Measurements from ENCODE around the gene AURKAIP1.

Gene AURKAIP1

GRCh38 chr1:1365875-1366698, 8.9 kb downstream of the AURKAIP1 start:
- no peak overlapping the region for H2BK15ac ChIP-seq (ENCODE audit: low read depth, poor library complexity, severe bottlenecking)
- H3K4me1 ChIP-seq (ENCODE audit: control insufficient read depth, insufficient read depth, low read depth, low read length): peaks cover 13% of the 10 kb centered on the region
- DNase-seq: no peak
- peak overlapping the region in 1 of 2 experiments; percentile 93 for H2BK12ac ChIP-seq (ENCODE audit: low read length in 2 of 2)
- H2BK120ac ChIP-seq (ENCODE audit: low read depth, low read length): no peak overlapping the region
- H4K91ac ChIP-seq (ENCODE audit: low read length): peak overlapping the region; percentile 66
- H3K4ac ChIP-seq (ENCODE audit: low read depth in 1 of 2, low read length in 2 of 2): no peak overlapping the region
- H3K18ac ChIP-seq (ENCODE audit: low read depth in 1 of 2, low read length in 2 of 2): no peak overlapping the region
- H2AFZ ChIP-seq (ENCODE audit: low read depth, low read length): no peak overlapping the region
- 84% methylated on average over 10 of the region's 10 CpGs for WGBS
- no peak overlapping the region for H3K23ac ChIP-seq (ENCODE audit: low read length in 2 of 2)
- H3K4me2 ChIP-seq (ENCODE audit: low read length, poor library complexity, severe bottlenecking): no peak overlapping the region
- H2AK5ac ChIP-seq (ENCODE audit: low read length, severe bottlenecking): no peak overlapping the region
- no peak overlapping the region for H3K14ac ChIP-seq (ENCODE audit: low read length in 2 of 2)
- no peak overlapping the region for H3K9ac ChIP-seq (ENCODE audit: low read length)
- H3K9me3 ChIP-seq (ENCODE audit: control insufficient read depth, low read length): no peaks in the 10 kb centered on the region
- no peak overlapping the region for H3K27ac ChIP-seq (ENCODE audit: low read length, poor library complexity, severe bottlenecking)
- no peaks in the 10 kb centered on the region for H3K27me3 ChIP-seq (ENCODE audit: control insufficient read depth in 1 of 2, insufficient read depth in 1 of 2, low read length in 2 of 2)
- no peak overlapping the region for H3K4me3 ChIP-seq (ENCODE audit: insufficient read depth in 1 of 2, low read depth in 1 of 2, low read length in 2 of 2)
- H3K79me1 ChIP-seq (replicated peaks; ENCODE audit: low read length, poor library complexity, severe bottlenecking): peaks cover 1% of the 10 kb centered on the region
- H4K8ac ChIP-seq (ENCODE audit: low read length): no peak overlapping the region
- no peak overlapping the region for H2BK5ac ChIP-seq (ENCODE audit: low read depth, low read length, poor library complexity, severe bottlenecking)
- H3K36me3 ChIP-seq (ENCODE audit: control insufficient read depth in 1 of 2, insufficient read depth in 2 of 2, low read depth in 1 of 2, low read length in 2 of 2): peaks cover 0 to 6% of the 10 kb centered on the region in 2 experiments

- Histone ChIP-seq H4K8ac (ENCODE audit: low read length) (no peak overlapping the region), H3K79me1 (replicated peaks; ENCODE audit: low read length, poor library complexity, severe bottlenecking) (no peaks in the 10 kb centered on the region), H2AK5ac (ENCODE audit: low read length, severe bottlenecking) (no peak overlapping the region), H3K4me2 (ENCODE audit: low read length, poor library complexity, severe bottlenecking) (no peak overlapping the region), H3K18ac (ENCODE audit: low read depth in 1 of 2, low read length in 2 of 2) (no peak overlapping the region), H2AFZ (ENCODE audit: low read depth, low read length) (no peak overlapping the region), H2BK12ac (ENCODE audit: low read length in 2 of 2) (no peak overlapping the region), H2BK15ac (ENCODE audit: low read depth, poor library complexity, severe bottlenecking) (peak overlapping the region; percentile 73), H3K27me3 (ENCODE audit: control insufficient read depth in 1 of 2, insufficient read depth in 1 of 2, low read length in 2 of 2) (no peaks in the 10 kb centered on the region), H3K4ac (ENCODE audit: low read depth in 1 of 2, low read length in 2 of 2) (no peak overlapping the region), H2BK120ac (ENCODE audit: low read depth, low read length) (no peak overlapping the region), H3K9me3 (ENCODE audit: control insufficient read depth, low read length) (no peaks in the 10 kb centered on the region), H2BK5ac (ENCODE audit: low read depth, low read length, poor library complexity, severe bottlenecking) (no peak overlapping the region), H3K23ac (ENCODE audit: low read length in 2 of 2) (no peak overlapping the region), H3K36me3 (ENCODE audit: control insufficient read depth in 1 of 2, insufficient read depth in 2 of 2, low read depth in 1 of 2, low read length in 2 of 2) (no peaks in the 10 kb centered on the region), H3K14ac (ENCODE audit: low read length in 2 of 2) (no peak overlapping the region), H4K91ac (ENCODE audit: low read length) (no peak overlapping the region), H3K4me1 (ENCODE audit: control insufficient read depth, insufficient read depth, low read depth, low read length) (peaks cover 26% of the 10 kb centered on the region), H3K4me3 (ENCODE audit: insufficient read depth in 1 of 2, low read depth in 1 of 2, low read length in 2 of 2) (no peak overlapping the region), H3K27ac (ENCODE audit: low read length, poor library complexity, severe bottlenecking) (no peak overlapping the region), H3K9ac (ENCODE audit: low read length) (no peak overlapping the region)
- DNase-seq: no peak
- 87% methylated on average over 12 of the region's 14 CpGs for WGBS
Observed at GRCh38 chr1:1364266-1364665, 10.7 kb downstream of the AURKAIP1 start.

GRCh38 chr1:1361982-1362423, 13.0 kb downstream of the AURKAIP1 start:
- Histone ChIP-seq H4K8ac (ENCODE audit: low read length) (peak overlapping the region; percentile 79), H2AK5ac (ENCODE audit: low read length, severe bottlenecking) (no peak overlapping the region), H3K27me3 (ENCODE audit: control insufficient read depth in 1 of 2, insufficient read depth in 1 of 2, low read length in 2 of 2) (no peaks in the 10 kb centered on the region), H4K91ac (ENCODE audit: low read length) (no peak overlapping the region), H3K4me1 (ENCODE audit: control insufficient read depth, insufficient read depth, low read depth, low read length) (peaks cover 37% of the 10 kb centered on the region), H3K23ac (ENCODE audit: low read length in 2 of 2) (no peak overlapping the region), H3K9ac (ENCODE audit: low read length) (peak overlapping the region; percentile 91), H3K4me2 (ENCODE audit: low read length, poor library complexity, severe bottlenecking) (no peak overlapping the region), H3K4ac (ENCODE audit: low read depth in 1 of 2, low read length in 2 of 2) (peak overlapping the region in 1 of 2 experiments; percentile 54), H3K79me1 (replicated peaks; ENCODE audit: low read length, poor library complexity, severe bottlenecking) (no peaks in the 10 kb centered on the region), H3K14ac (ENCODE audit: low read length in 2 of 2) (no peak overlapping the region), H3K36me3 (ENCODE audit: control insufficient read depth in 1 of 2, insufficient read depth in 2 of 2, low read depth in 1 of 2, low read length in 2 of 2) (no peaks in the 10 kb centered on the region), H2BK12ac (ENCODE audit: low read length in 2 of 2) (no peak overlapping the region), H2BK5ac (ENCODE audit: low read depth, low read length, poor library complexity, severe bottlenecking) (no peak overlapping the region), H2BK120ac (ENCODE audit: low read depth, low read length) (peak overlapping the region; percentile 83), H3K27ac (ENCODE audit: low read length, poor library complexity, severe bottlenecking) (peak overlapping the region; percentile 64), H2AFZ (ENCODE audit: low read depth, low read length) (no peak overlapping the region), H3K4me3 (ENCODE audit: insufficient read depth in 1 of 2, low read depth in 1 of 2, low read length in 2 of 2) (peak overlapping the region in 1 of 2 experiments; percentile 62), H2BK15ac (ENCODE audit: low read depth, poor library complexity, severe bottlenecking) (peak overlapping the region; percentile 71), H3K9me3 (ENCODE audit: control insufficient read depth, low read length) (no peaks in the 10 kb centered on the region), H3K18ac (ENCODE audit: low read depth in 1 of 2, low read length in 2 of 2) (peak overlapping the region in 1 of 2 experiments; percentile 74)
- 21% methylated on average over 11 of the region's 13 CpGs for WGBS
- peak; percentile 93 for DNase-seq

DNA sequence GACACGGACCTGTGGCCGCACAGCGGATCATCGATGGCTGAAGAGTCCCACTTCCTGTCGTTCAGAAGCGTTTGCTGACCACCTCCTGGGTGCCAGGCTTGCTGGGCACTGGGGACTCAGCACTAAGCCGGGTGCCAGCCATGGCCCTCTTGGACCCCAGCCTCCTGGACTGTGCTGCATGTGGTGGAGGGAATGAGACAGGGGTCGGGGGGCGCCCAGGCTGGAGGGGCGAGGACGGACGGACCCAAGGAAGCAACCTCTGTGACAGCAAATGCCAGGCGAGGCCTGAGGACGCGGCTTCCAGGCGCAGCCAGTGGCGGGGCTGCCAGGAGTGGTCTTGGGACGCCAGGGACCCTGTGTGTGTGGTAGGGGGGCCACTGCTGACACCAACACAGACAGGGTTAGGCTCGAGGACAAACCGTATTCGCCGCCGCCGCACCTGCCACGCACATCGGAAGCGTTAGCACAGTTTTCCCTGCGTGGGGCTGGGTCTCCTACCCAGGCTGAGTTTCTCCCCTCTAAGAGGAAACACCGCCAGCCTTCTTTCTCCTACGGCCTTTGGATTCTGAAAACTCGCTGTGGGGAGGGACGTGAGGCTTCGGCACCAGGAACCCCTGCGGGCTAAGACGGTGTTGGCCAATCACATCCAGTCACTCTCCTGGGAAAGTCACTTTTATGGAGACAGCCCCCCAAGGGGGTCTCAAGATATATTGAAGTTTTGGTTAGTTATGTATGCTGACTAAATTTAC, 13.6 kb downstream of the AURKAIP1 start:
- Histone ChIP-seq H3K27me3 (ENCODE audit: control insufficient read depth in 1 of 2, insufficient read depth in 1 of 2, low read length in 2 of 2) (no peaks in the 10 kb centered on the region), H2AK5ac (ENCODE audit: low read length, severe bottlenecking) (peak overlapping the region; percentile 89), H3K9ac (ENCODE audit: low read length) (peak overlapping the region; percentile 91), H2BK12ac (ENCODE audit: low read length in 2 of 2) (peak overlapping the region; percentile 68 to 93), H3K4me1 (ENCODE audit: control insufficient read depth, insufficient read depth, low read depth, low read length) (peaks cover 43% of the 10 kb centered on the region), H3K14ac (ENCODE audit: low read length in 2 of 2) (peak overlapping the region in 1 of 2 experiments; percentile 64), H2BK15ac (ENCODE audit: low read depth, poor library complexity, severe bottlenecking) (peak overlapping the region; percentile 93), H2BK5ac (ENCODE audit: low read depth, low read length, poor library complexity, severe bottlenecking) (peak overlapping the region; percentile 8), H2BK120ac (ENCODE audit: low read depth, low read length) (peak overlapping the region; percentile 83), H2AFZ (ENCODE audit: low read depth, low read length) (no peak overlapping the region), H3K36me3 (ENCODE audit: control insufficient read depth in 1 of 2, insufficient read depth in 2 of 2, low read depth in 1 of 2, low read length in 2 of 2) (peaks cover 0 to 3% of the 10 kb centered on the region in 2 experiments), H3K18ac (ENCODE audit: low read depth in 1 of 2, low read length in 2 of 2) (peak overlapping the region; percentile 63 to 74), H3K79me1 (replicated peaks; ENCODE audit: low read length, poor library complexity, severe bottlenecking) (no peaks in the 10 kb centered on the region), H3K9me3 (ENCODE audit: control insufficient read depth, low read length) (no peaks in the 10 kb centered on the region), H4K91ac (ENCODE audit: low read length) (peak overlapping the region; percentile 99), H4K8ac (ENCODE audit: low read length) (peak overlapping the region; percentile 69), H3K4ac (ENCODE audit: low read depth in 1 of 2, low read length in 2 of 2) (peak overlapping the region; percentile 5 to 61), H3K23ac (ENCODE audit: low read length in 2 of 2) (no peak overlapping the region), H3K4me2 (ENCODE audit: low read length, poor library complexity, severe bottlenecking) (no peak overlapping the region), H3K4me3 (ENCODE audit: insufficient read depth in 1 of 2, low read depth in 1 of 2, low read length in 2 of 2) (peak overlapping the region in 1 of 2 experiments; percentile 62), H3K27ac (ENCODE audit: low read length, poor library complexity, severe bottlenecking) (peak overlapping the region; percentile 64)
- DNase-seq: no peak
- 84% methylated on average over 34 of the region's 35 CpGs for WGBS

Measured in mesenchymal stem cell (in vitro differentiated cells and primary cell).